SU-DHL-6 (cell line): ENCODE results near the gene KASH5.
"Not testable (repeated sequence)": the region's sequence is repeated elsewhere in the genome, so short reads cannot be mapped to it uniquely, and the experiment has no call there.

ENCODE experiments used
- H2AFZ ChIP-seq: fragments of 200-600 bp; sonication (generic); 2 replicates; pipeline ENCODE4 v1.6.1; 2014; ENCODE audit warnings: low read depth, mild to moderate bottlenecking, moderate library complexity, mixed read lengths, antibody characterized with exemption, low read length; ENCODE audit not compliant: severe bottlenecking
- H3F3A ChIP-seq: fragments of 200-600 bp; shearing (Covaris generic); 2 replicates; pipeline ENCODE4 v1.6.0; 2016; ENCODE audit warnings: antibody characterized with exemption, mild to moderate bottlenecking; ENCODE audit not compliant: insufficient read depth
- H3K27ac ChIP-seq: fragments of 200-600 bp; sonication (generic); 2 replicates; pipeline ENCODE4 v1.5.1; 2016; ENCODE audit warnings: low read depth, mild to moderate bottlenecking, low read length, moderate library complexity, mixed read lengths
- H3K27me3 ChIP-seq: fragments of 200-600 bp; sonication (generic), shearing (Covaris generic); 2 replicates; pipeline ENCODE4 v1.6.0; 2014; ENCODE audit warnings: mild to moderate bottlenecking, low read length
- H3K36me3 ChIP-seq: fragments of 200-600 bp; sonication (generic); 2 replicates; pipeline ENCODE4 v1.6.1; 2014; ENCODE audit warnings: mild to moderate bottlenecking, low read length, mixed read lengths
- H3K4me2 ChIP-seq: fragments of 300-600, 200-600 bp; shearing (Covaris generic), sonication (generic); 2 replicates; pipeline ENCODE4 v1.6.0; 2014; ENCODE audit warnings: low read length, low read depth, mild to moderate bottlenecking; ENCODE audit not compliant: poor library complexity, severe bottlenecking
- H3K4me3 ChIP-seq: fragments of 200-600 bp; sonication (generic); 2 replicates; pipeline ENCODE4 v1.5.1; 2014; ENCODE audit warnings: antibody characterized with exemption, low read length, mild to moderate bottlenecking, mixed read lengths; ENCODE audit not compliant: insufficient read depth, poor library complexity, severe bottlenecking
- H3K79me2 ChIP-seq: fragments of 200-600 bp; sonication (generic); 2 replicates; pipeline ENCODE4 v1.6.1; 2014; ENCODE audit warnings: mild to moderate bottlenecking, low read length, moderate library complexity; ENCODE audit not compliant: insufficient read depth
- H3K9ac ChIP-seq: fragments of 200-600 bp; sonication (generic); 2 replicates; pipeline ENCODE4 v1.7.0; 2014; ENCODE audit warnings: mild to moderate bottlenecking, low read length
- H3K9me2 ChIP-seq: fragments of 200-600 bp; sonication (generic); replicated peaks from 2 replicates; pipeline ENCODE4 v1.6.1; 2014; ENCODE audit warnings: low read length; ENCODE audit not compliant: insufficient read depth
- H3K9me3 ChIP-seq: fragments of 200-600 bp; sonication (generic); 2 replicates; pipeline ENCODE4 v1.6.1; 2014; ENCODE audit warnings: low read length, mixed read lengths; ENCODE audit not compliant: insufficient read depth
- H4K20me1 ChIP-seq: fragments of 200-600 bp; sonication (generic); 2 replicates; pipeline ENCODE4 v1.6.1; 2014; ENCODE audit warnings: low read depth, mild to moderate bottlenecking, antibody characterized with exemption, low read length, moderate library complexity, mixed read lengths
- CTCF ChIP-seq: fragments of 200-600 bp; sonication (generic); IDR thresholded peaks from one replicate; pipeline ENCODE4 v1.5.1; 2017; ENCODE audit warnings: antibody characterized with exemption, mild to moderate bottlenecking, low read length, moderate library complexity; ENCODE audit not compliant: insufficient read depth, poor library complexity, severe bottlenecking
- EZH2phosphoT487 ChIP-seq: fragments of 200-600 bp; sonication (generic), shearing (Covaris generic); conservative IDR thresholded peaks from 2 replicates; pipeline ENCODE4 v1.6.1; 2018; ENCODE audit warnings: mild to moderate bottlenecking, antibody characterized with exemption, low read length, moderate library complexity, mixed read lengths

Gene KASH5

DNA sequence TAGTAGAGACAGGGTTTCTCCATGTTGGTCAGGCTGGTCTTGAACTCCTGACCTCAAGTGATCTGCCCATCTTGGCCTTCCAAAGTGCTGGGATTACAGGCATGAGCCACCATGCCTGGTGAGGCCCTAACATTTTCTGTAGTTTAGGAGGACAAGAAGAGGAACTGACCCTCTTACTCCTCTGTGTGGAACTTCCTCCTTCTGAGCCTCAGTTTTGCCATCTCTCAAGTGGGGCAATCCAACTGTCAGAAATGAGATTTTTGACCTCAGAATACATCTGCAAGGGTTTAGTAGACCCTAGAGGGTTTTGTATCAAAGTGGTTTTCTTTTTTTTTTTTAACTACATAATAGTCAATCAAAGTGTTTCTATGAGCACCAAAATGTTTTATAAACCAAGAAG lies 21.9 kb upstream of the KASH5 start:
- Histone ChIP-seq H3K27me3 (no peaks in the 10 kb centered on the region; the same call in 1 of the 2 replicates), H3F3A (no peaks in the 10 kb centered on the region; the same call in 1 of the 2 replicates), H2AFZ (no peak overlapping the region), H3K4me3 (no peak overlapping the region), H4K20me1 (no peaks in the 10 kb centered on the region), H3K27ac (no peak overlapping the region), H3K9ac (no peak overlapping the region), H3K9me2 (no peaks in the 10 kb centered on the region), H3K9me3 (peaks cover 18% of the 10 kb centered on the region), H3K36me3 (no peaks in the 10 kb centered on the region), H3K79me2 (no peaks in the 10 kb centered on the region), H3K4me2 (no peak overlapping the region)
- TF ChIP-seq CTCF (no peak), EZH2phosphoT487 (no peak)

DNA sequence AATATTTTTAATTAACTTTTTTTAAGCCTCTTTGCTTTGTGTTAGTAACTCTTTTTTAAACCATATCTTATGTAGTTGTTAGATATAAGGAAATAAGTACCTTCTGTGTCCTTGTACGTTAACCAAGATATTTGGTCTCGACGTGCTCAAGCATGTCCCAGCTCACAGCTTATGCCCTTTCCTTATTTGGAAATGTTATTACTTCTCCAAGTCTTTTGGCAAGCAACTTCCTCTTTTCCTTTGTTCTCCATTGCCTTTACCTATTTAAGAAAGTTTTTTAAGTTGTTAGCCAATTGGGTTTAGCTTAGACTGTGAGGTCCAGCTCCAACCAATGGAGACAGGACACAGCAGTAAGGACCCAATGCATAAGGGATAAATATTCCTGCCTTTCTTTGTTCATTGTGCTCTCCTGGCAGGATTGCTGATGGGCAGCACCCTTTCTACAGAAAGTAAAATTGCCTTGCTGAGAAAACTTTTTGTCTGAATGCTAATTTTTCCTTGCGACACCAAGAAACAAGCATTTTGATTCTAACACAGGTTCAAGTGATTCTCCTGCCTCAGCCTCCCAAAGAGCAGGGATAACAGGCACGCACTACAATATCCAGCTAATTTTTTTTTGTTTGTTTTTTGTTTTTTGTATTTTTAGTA lies 19.2 kb upstream of the KASH5 start:
- Histone ChIP-seq H3K79me2 (no peaks in the 10 kb centered on the region), H3K9me3 (peaks cover 18% of the 10 kb centered on the region), H3K36me3 (no peaks in the 10 kb centered on the region), H4K20me1 (no peaks in the 10 kb centered on the region), H3F3A (no peaks in the 10 kb centered on the region; the same call in 1 of the 2 replicates), H3K27ac (no peak overlapping the region), H3K4me3 (no peak overlapping the region), H3K9me2 (no peaks in the 10 kb centered on the region), H3K9ac (no peak overlapping the region), H3K4me2 (no peak overlapping the region), H3K27me3 (no peaks in the 10 kb centered on the region; the same call in 1 of the 2 replicates), H2AFZ (no peak overlapping the region)
- TF ChIP-seq EZH2phosphoT487: no peak
- TF ChIP-seq CTCF: no peak

GRCh38 chr19:49371184-49371583 lies 16.9 kb upstream of the KASH5 start:
- Histone ChIP-seq H3K4me3 (no peak overlapping the region), H3K27ac (no peak overlapping the region), H3K9me3 (peaks cover 18% of the 10 kb centered on the region), H2AFZ (no peak overlapping the region), H3K27me3 (no peaks in the 10 kb centered on the region; the same call in 1 of the 2 replicates), H3K9ac (no peak overlapping the region), H3F3A (no peaks in the 10 kb centered on the region; the same call in 1 of the 2 replicates), H3K79me2 (no peaks in the 10 kb centered on the region), H3K9me2 (no peaks in the 10 kb centered on the region), H4K20me1 (no peaks in the 10 kb centered on the region), H3K36me3 (no peaks in the 10 kb centered on the region), H3K4me2 (no peak overlapping the region)
- TF ChIP-seq CTCF: no peak
- no peak for TF ChIP-seq EZH2phosphoT487

DNA sequence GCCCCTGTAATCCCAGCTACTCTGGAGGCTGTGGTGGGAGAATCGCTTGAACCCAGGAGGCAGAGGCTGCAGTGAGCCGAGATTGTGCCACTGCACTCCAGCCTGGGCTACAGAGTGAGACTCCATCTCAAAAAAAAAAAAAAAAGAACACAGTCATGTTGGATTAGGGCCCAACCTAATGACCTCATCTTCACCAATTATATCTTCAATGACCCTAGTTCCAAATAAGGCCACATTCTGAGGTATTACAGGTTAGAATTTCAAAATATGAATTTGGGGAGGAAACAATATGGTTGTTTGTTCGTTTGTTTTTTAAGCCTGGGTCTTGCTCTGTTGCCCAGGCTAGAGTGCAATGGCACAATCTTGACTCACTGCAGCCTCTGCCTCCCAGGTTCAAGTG lies 14.9 kb upstream of the KASH5 start:
- not testable (repeated sequence) for H3F3A ChIP-seq, H3K27ac ChIP-seq, H3K4me2 ChIP-seq, H3K4me3 ChIP-seq, H4K20me1 ChIP-seq, H2AFZ ChIP-seq, H3K9ac ChIP-seq, H3K27me3 ChIP-seq, H3K9me2 ChIP-seq, H3K36me3 ChIP-seq, H3K79me2 ChIP-seq
- peaks cover 18% of the 10 kb centered on the region for H3K9me3 ChIP-seq
